IgD-negative memory B cell (primary cell): ENCODE data around the gene RNF225. TPM values are rescaled to one million over a fixed set of nuclear protein-coding genes. Genes with fewer than 3 reads are reported as not detected.
A peak's percentile ranks its signal among the peaks of the same experiment; 100 is the strongest.
"Not testable (repeated sequence)": the region's sequence is repeated elsewhere in the genome, so short reads cannot be mapped to it uniquely, and the experiment has no call there.

ENCODE experiments used
- H3K27ac Mint-ChIP-seq, 3 donors: one replicate each; pipeline ENCODE4 v1.8.0; 2020 to 2022; ENCODE audit warnings: mild to moderate bottlenecking in 3 of 3, mixed read lengths in 3 of 3, moderate library complexity in 1 of 3
- H3K27me3 Mint-ChIP-seq: one replicate; pipeline ENCODE4 v1.8.0; 2021; ENCODE audit warnings: mixed read lengths
- H3K36me3 Mint-ChIP-seq: one replicate; pipeline ENCODE4 v1.8.0; 2020; ENCODE audit warnings: mild to moderate bottlenecking, mixed read lengths
- H3K4me1 Mint-ChIP-seq, 3 donors: one replicate each; pipeline ENCODE4 v1.8.0; 2020 to 2022; ENCODE audit warnings: mixed read lengths in 3 of 3, mild to moderate bottlenecking in 1 of 3
- H3K4me3 Mint-ChIP-seq, 4 donors: one replicate each; pipeline ENCODE4 v1.8.0; 2020 to 2022; ENCODE audit warnings: mild to moderate bottlenecking in 4 of 4, mixed read lengths in 4 of 4, moderate library complexity in 3 of 4
- H3K9me3 Mint-ChIP-seq, 3 donors: one replicate each; pipeline ENCODE4 v1.8.0; 2020 to 2021; ENCODE audit warnings: mixed read lengths in 3 of 3, mild to moderate bottlenecking in 1 of 3
- polyA plus RNA-seq: library from polyadenylated mRNA; unstranded; fragments of 300-500 nt; fragmentation: Illumina TruSeq; gene quantifications from one replicate; pipeline ENCODE4 v1.2.3, GENCODE V29; 2021

RNF225 gene
- polyA plus RNA-seq, 1 donor from 2014 or later, result not detected

- Mint-ChIP-seq H3K36me3 (peaks cover 15% of the 10 kb centered on the region), H3K4me3 (peak overlapping the region in 2 of 4 donors; percentile 25 to 32), H3K27ac (peak overlapping the region in 1 of 3 donors; percentile 33), H3K4me1 (peaks cover 8 to 14% (median 9%) of the 10 kb centered on the region in 3 donors), H3K9me3 (no peaks in the 10 kb centered on the region), H3K27me3 (peaks cover 11% of the 10 kb centered on the region)
Observed at GRCh38 chr19:58392945-58393724, 2.3 kb upstream of the RNF225 start.

- Mint-ChIP-seq H3K9me3 (no peaks in the 10 kb centered on the region), H3K36me3 (peaks cover 13% of the 10 kb centered on the region), H3K4me3 (peak overlapping the region in 1 of 4 donors; percentile 32), H3K4me1 (peaks cover 5 to 11% (median 8%) of the 10 kb centered on the region in 3 donors), H3K27me3 (peaks cover 11% of the 10 kb centered on the region), H3K27ac (peak overlapping the region in 1 of 3 donors; percentile 33)
Observed at GRCh38 chr19:58393725-58394033, 1.8 kb upstream of the RNF225 start.

GRCh38 chr19:58394821-58395219 lies 636 bp upstream of the RNF225 start:
- Mint-ChIP-seq H3K27me3 (peaks cover 13% of the 10 kb centered on the region), H3K36me3 (peaks cover 10% of the 10 kb centered on the region), H3K4me1 (peaks cover 2 to 4% (median 3%) of the 10 kb centered on the region in 3 donors), H3K27ac (no peak overlapping the region), H3K9me3 (peaks cover 0 to 3% (median 0%) of the 10 kb centered on the region in 3 donors), H3K4me3 (no peak overlapping the region)

GRCh38 chr19:58395979-58396627 lies 647 bp downstream of the RNF225 start:
- Mint-ChIP-seq H3K27ac (no peak overlapping the region), H3K27me3 (peaks cover 13% of the 10 kb centered on the region), H3K36me3 (peaks cover 5% of the 10 kb centered on the region), H3K4me1 (peaks cover 2 to 6% (median 5%) of the 10 kb centered on the region in 3 donors), H3K9me3 (peaks cover 0 to 3% (median 0%) of the 10 kb centered on the region in 3 donors), H3K4me3 (no peak overlapping the region)

DNA sequence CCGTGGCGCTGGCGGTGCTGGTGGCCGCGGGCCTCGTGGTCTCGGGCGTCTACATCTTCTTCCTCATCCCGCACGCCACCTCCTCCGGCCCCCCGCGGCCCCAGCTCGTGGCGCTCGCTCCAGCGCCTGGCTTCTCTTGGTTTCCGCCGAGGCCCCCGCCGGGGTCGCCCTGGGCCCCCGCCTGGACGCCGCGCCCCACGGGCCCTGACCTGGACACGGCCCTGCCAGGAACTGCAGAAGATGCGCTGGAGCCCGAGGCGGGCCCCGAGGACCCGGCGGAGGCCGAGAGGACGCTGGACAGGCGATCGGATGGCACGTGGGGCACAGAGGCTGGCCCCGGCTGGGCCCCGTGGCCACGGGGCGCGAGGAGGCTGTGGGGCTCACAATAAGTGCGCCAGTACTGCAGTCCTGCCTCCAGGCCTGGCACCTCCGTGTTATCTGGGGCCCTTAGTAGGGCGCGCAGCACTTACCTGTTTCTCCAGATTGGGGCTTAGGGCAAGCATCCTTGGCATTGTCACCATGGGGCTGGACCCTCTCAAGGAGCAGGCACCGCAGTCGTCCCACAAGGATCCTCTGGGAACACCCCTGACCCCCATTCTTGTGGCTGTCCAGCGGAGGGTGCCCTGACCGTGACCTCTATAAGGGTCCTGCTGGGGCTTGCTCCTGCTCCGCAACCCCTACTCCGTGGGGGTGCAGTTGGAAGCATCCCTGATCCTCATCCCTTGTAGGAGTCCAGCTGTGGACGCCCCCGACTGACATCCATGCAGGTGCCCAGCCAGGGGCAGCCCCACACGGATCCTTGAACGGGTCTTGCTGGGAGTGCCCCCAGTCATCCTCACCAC lies 1.5 kb downstream of the RNF225 start:
- Mint-ChIP-seq H3K27me3 (peaks cover 13% of the 10 kb centered on the region), H3K4me1 (peaks cover 5 to 9% (median 8%) of the 10 kb centered on the region in 3 donors), H3K9me3 (peaks cover 0 to 3% (median 0%) of the 10 kb centered on the region in 3 donors), H3K4me3 (no peak overlapping the region), H3K27ac (no peak overlapping the region), H3K36me3 (peaks cover 5% of the 10 kb centered on the region)

DNA sequence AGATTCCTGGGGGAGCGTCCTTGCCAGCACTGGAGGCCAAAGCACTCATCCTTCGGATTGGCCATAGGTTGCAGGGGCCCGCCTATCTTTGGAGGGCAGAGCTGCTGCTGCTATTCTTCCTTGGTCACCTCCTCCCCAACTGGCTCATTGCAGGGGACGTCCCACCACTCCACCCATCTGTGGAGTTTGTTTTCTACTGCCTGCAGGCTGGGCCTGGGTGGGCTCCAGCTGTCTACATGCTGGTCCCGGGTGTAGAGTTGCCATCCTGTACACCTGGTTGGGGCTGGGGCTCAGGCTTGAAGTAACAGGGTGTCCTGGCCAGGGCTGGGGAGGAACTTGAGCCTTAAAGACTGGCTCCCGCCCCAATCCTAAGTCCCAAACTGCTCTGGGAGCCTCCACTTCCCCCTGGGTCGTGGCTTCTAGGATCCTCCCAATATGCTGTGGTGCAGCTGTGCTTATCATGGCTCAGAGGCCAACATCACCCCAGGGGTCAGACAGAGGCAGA lies 2.1 kb downstream of the RNF225 start:
- peaks cover 5% of the 10 kb centered on the region for H3K36me3 Mint-ChIP-seq
- H3K27ac Mint-ChIP-seq, result no peak overlapping the region
- H3K9me3 Mint-ChIP-seq, result peaks cover 0 to 3% (median 0%) of the 10 kb centered on the region in 3 donors
- H3K27me3 Mint-ChIP-seq, result peaks cover 13% of the 10 kb centered on the region
- H3K4me3 Mint-ChIP-seq, result no peak overlapping the region
- peaks cover 5 to 9% (median 8%) of the 10 kb centered on the region in 3 donors for H3K4me1 Mint-ChIP-seq

DNA sequence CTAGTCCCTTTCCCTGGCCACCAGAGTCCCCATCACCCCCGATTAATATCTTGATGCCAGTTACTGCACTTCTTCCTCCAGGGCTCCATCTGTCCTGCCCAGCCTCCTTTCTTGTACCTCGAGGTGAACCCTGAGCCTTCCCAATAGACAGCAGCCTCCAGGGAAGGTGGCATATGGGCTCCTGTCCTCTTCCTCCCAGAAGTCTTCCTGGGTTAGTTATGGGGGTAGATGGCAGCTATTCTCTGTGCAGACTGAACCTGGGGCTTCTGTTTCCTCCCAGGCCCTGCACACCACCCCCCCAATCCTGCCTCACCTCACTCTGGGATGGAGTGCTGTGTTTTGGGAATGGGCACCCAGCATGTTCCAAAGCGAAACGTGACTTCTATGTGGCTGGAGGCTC lies 2.6 kb downstream of the RNF225 start:
- no peak overlapping the region for H3K27ac Mint-ChIP-seq
- H3K4me3 Mint-ChIP-seq, result no peak overlapping the region
- peaks cover 5% of the 10 kb centered on the region for H3K36me3 Mint-ChIP-seq
- H3K9me3 Mint-ChIP-seq, result peaks cover 0 to 3% (median 0%) of the 10 kb centered on the region in 3 donors
- H3K4me1 Mint-ChIP-seq, result peaks cover 5 to 9% (median 7%) of the 10 kb centered on the region in 3 donors
- peaks cover 13% of the 10 kb centered on the region for H3K27me3 Mint-ChIP-seq

GRCh38 chr19:58398545-58398944 lies 3.1 kb downstream of the RNF225 start:
- no peak overlapping the region for H3K4me3 Mint-ChIP-seq
- H3K27ac Mint-ChIP-seq, result no peak overlapping the region
- peaks cover 13% of the 10 kb centered on the region for H3K27me3 Mint-ChIP-seq
- H3K36me3 Mint-ChIP-seq, result peaks cover 5% of the 10 kb centered on the region
- H3K9me3 Mint-ChIP-seq, result peaks cover 0 to 3% (median 0%) of the 10 kb centered on the region in 3 donors
- H3K4me1 Mint-ChIP-seq, result peaks cover 5 to 7% (median 7%) of the 10 kb centered on the region in 3 donors

GRCh38 chr19:58399903-58400302 lies 4.4 kb downstream of the RNF225 start:
- Mint-ChIP-seq H3K4me3 (peak overlapping the region in 3 of 4 donors; percentile 43 to 77 (median 63)), H3K27ac (peak overlapping the region; percentile 22 to 90 (median 78))

GRCh38 chr19:58400316-58400915 lies 5.0 kb downstream of the RNF225 start:
- Mint-ChIP-seq H3K27me3 (peaks cover 13% of the 10 kb centered on the region), H3K4me1 (peaks cover 4 to 7% (median 5%) of the 10 kb centered on the region in 3 donors), H3K27ac (no peak overlapping the region), H3K36me3 (peaks cover 2% of the 10 kb centered on the region), H3K9me3 (peaks cover 0 to 3% (median 0%) of the 10 kb centered on the region in 3 donors), H3K4me3 (peak overlapping the region; percentile 43 to 98 (median 86))

More at GRCh38 chr19:58399903-58400302, 4.4 kb downstream of the RNF225 start:
- peaks cover 2% of the 10 kb centered on the region for H3K36me3 Mint-ChIP-seq
- H3K9me3 Mint-ChIP-seq, result peaks cover 0 to 3% (median 0%) of the 10 kb centered on the region in 3 donors
- peaks cover 13% of the 10 kb centered on the region for H3K27me3 Mint-ChIP-seq
- peaks cover 4 to 7% (median 5%) of the 10 kb centered on the region in 3 donors for H3K4me1 Mint-ChIP-seq

DNA sequence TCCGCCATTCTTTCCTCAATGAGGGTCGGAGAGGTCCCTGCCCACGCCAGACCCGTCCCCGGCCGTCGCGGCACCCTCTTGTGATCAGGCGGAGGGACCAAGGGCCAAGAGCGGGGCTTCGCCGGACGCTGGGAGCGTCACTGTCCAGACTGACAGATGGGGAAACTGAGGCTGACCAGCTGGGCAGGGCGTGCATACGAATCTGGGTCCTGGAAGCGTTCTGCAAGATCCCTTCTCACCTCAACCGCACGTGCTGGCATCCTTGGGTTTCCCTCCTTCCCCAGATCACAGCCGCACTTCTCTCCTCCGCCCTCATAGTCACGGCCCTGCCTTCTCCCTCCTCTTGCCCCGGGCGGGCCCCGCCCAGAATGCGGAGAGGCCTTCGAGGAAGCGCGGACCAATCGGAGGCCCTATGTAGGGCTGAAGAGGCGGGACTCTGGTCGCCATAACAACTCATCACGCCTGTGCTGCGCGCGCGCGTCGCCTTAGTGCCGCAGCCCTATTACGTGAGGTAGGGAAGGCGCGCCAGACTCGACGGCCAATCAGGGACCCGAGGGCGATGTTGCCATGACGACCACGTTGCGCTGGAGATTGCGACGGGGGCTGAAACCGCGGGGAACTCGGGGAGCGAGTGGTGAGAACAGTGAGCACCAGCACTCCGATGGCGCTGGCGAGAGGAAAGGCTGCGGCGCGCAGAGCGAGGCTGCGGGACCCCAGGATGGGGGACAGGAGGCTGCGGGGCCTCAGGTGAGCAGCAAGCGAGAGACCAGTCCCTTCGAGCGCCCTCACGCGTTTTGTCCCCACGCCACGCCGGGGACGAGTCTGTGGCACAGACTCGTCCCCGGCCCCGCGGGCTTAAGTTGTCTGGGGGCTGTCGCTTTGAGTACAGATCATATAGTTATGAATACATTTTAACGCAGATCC lies 5.7 kb downstream of the RNF225 start:
- Mint-ChIP-seq H3K27me3 (peaks cover 10% of the 10 kb centered on the region), H3K4me1 (peaks cover 4 to 5% (median 5%) of the 10 kb centered on the region in 3 donors), H3K36me3 (no peaks in the 10 kb centered on the region), H3K27ac (peak overlapping the region; percentile 62 to 97 (median 79)), H3K9me3 (peaks cover 0 to 3% (median 0%) of the 10 kb centered on the region in 3 donors), H3K4me3 (peak overlapping the region; percentile 72 to 98 (median 86))

- Mint-ChIP-seq H3K4me3 (peak overlapping the region in 3 of 4 donors; percentile 16 to 85 (median 68)), H3K27ac (peak overlapping the region in 2 of 3 donors; percentile 46 to 62), H3K4me1 (peaks cover 4 to 9% (median 9%) of the 10 kb centered on the region in 3 donors), H3K36me3 (no peaks in the 10 kb centered on the region), H3K9me3 (peaks cover 0 to 3% (median 1%) of the 10 kb centered on the region in 3 donors), H3K27me3 (peaks cover 9% of the 10 kb centered on the region)
Observed at GRCh38 chr19:58401840-58402421, 6.5 kb downstream of the RNF225 start.

- not testable (repeated sequence) for H3K27ac Mint-ChIP-seq, H3K9me3 Mint-ChIP-seq, H3K27me3 Mint-ChIP-seq, H3K36me3 Mint-ChIP-seq
- H3K4me3 Mint-ChIP-seq, result peak overlapping the region in 1 of 4 donors; percentile 25
- peaks cover 14 to 23% (median 19%) of the 10 kb centered on the region in 3 donors for H3K4me1 Mint-ChIP-seq
Observed at GRCh38 chr19:58403920-58404478, 8.5 kb downstream of the RNF225 start.
